Measurements from ENCODE around the gene CNPY2. TPM values are rescaled to one million over a fixed set of nuclear protein-coding genes. Genes with fewer than 3 reads are reported as not detected.

The CNPY2 gene
- total and polyA plus RNA-seq, 2 of the 13 experiments (the other 11 are each of a cell fraction or from before 2014, with no cell fraction given), result 285 to 356 TPM

GRCh38 chr12:56339158-56339422, 23.3 kb upstream of the CNPY2 start (continued):
- TF ChIP-seq ZNF687 (CRISPR knock-in tag; IDR thresholded peaks at IDR 0.05), result peak; percentile 18; the same call in 1 of the 2 replicates

- ChIA-PET CTCF (ENCODE audit: low intra/inter-chr PET ratio, low total read pairs) (no interaction called here), POLR2A (interaction anchor here (1.2 to 3.3 kb wide), 5 partner anchors 21 to 72 kb away, joined by 3 to 20 read pairs (median 6); partner anchors contain the start of genes APOF, CNPY2, COQ10A and STAT2)
- Histone ChIP-seq H4K20me1 (ENCODE audit: insufficient read depth, low read length) (no peaks in the 10 kb centered on the region), H3K27ac (ENCODE audit: extremely low read length, insufficient read depth, low read length) (no peak within 1 kb of the TSS), H3K4me1 (ENCODE audit: insufficient read depth, low read length) (peaks cover 46% of the 10 kb centered on the region), H3K27me3 (ENCODE audit: control insufficient read depth in 1 of 2, insufficient read depth in 2 of 2, low read length in 2 of 2) (no peaks in the 10 kb centered on the region; a peak in 1 of 5 replicates), H3K36me3 (replicated peaks in 1 of 2; ENCODE audit: control insufficient read depth in 1 of 2, insufficient read depth in 2 of 2, low read length in 2 of 2) (peaks cover 0 to 11% of the 10 kb centered on the region in 2 experiments; a peak in 4 of 5 replicates), H2AFZ (ENCODE audit: low read length) (no peak within 1 kb of the TSS), H3K4me3 (replicated peaks in 1 of 3; ENCODE audit: insufficient read depth in 1 of 3, low read depth in 2 of 3, low read length in 3 of 3) (no peak within 1 kb of the TSS), H3K9me3 (ENCODE audit: low read length) (no peaks in the 10 kb centered on the region), H3K79me2 (ENCODE audit: insufficient read depth, low read length) (no peaks in the 10 kb centered on the region), H3K4me2 (ENCODE audit: low read depth, low read length) (no peak within 1 kb of the TSS), H3K9ac (ENCODE audit: insufficient read depth, low read depth, low read length) (no peak within 1 kb of the TSS)
- WGBS (ENCODE audit: low lambda C conversion rate), result 67% methylated on average over 9 of the region's 9 CpGs
- intact Hi-C loops (cut with micrococcal nuclease; ENCODE audit: unreplicated experiment), result no loop called here
- TF ChIP-seq ZBTB2 (CRISPR knock-in tag; IDR thresholded peaks at IDR 0.05; ENCODE audit: low read depth) (no peak), PCBP2 (optimal IDR thresholded peaks at IDR 0.05; ENCODE audit: low read depth, low read length, poor library complexity, severe bottlenecking) (peak; percentile 45)
- in situ Hi-C loops (cut with HindIII; ENCODE audit: extremely low pct_ligation_motif_present, low pct_unique_long_range_greater_than_20kb), result no loop called here
- BruUV-seq (replicated peaks), result no TSS peak
- FAIRE-seq (no peak), DNase-seq (ENCODE audit: low spot score) (no peak), ATAC-seq (peak; percentile 45)
Observed at GRCh38 chr12:56338308-56339157, 22.7 kb upstream of the CNPY2 start, which contains the start of gene IL23A. TSS of gene IL23A (plus strand) at chr12:56338884. CDS start at chr12:56339045, 161 bp downstream.

Data from HepG2 (cell line).